GOT3 (cell line): ENCODE measurements around the gene RGSL1.

ENCODE experiments used
- DNase-seq: peaks from one replicate; lab custom pipeline; 2025; ENCODE audit warnings: mixed read lengths; lab: John Stamatoyannopoulos, UW

Gene RGSL1

GRCh38 chr1:182450087-182450486 is at the start of gene RGSL1:
Gene RGSL1, plus strand, starts transcription at chr1:182450146. Its CDS starts 20 bp downstream, at chr1:182450166.
- no peak for DNase-seq

GRCh38 chr1:182400567-182400966 is 49.4 kb upstream of the RGSL1 start, which contains the start of gene TEDDM1:
Gene TEDDM1, minus strand, starts transcription at chr1:182400667. Its CDS starts 182 bp downstream, at chr1:182400485.
- DNase-seq = no peak

- no peak for DNase-seq
These were observed 45.2 kb upstream of the RGSL1 start for GRCh38 chr1:182404781-182405180.

- no peak for DNase-seq
These were observed 44.4 kb upstream of the RGSL1 start for GRCh38 chr1:182405578-182405977.

- DNase-seq = no peak
These were observed 43.9 kb upstream of the RGSL1 start for GRCh38 chr1:182406012-182406411.

GRCh38 chr1:182407724-182408123 is 42.2 kb upstream of the RGSL1 start:
- DNase-seq = no peak

GRCh38 chr1:182408435-182409075 is 41.4 kb upstream of the RGSL1 start:
- DNase-seq = no peak

GRCh38 chr1:182410138-182410537 is 39.8 kb upstream of the RGSL1 start:
- no peak for DNase-seq

- no peak for DNase-seq
These were observed 39.2 kb upstream of the RGSL1 start for GRCh38 chr1:182410620-182411273.

- no peak for DNase-seq
These were observed 36.5 kb upstream of the RGSL1 start for GRCh38 chr1:182413486-182413885.

- DNase-seq = no peak
These were observed 36.0 kb upstream of the RGSL1 start for GRCh38 chr1:182413969-182414368.

- no peak for DNase-seq
These were observed 34.2 kb upstream of the RGSL1 start for GRCh38 chr1:182415789-182416188.

GRCh38 chr1:182426442-182427430 is 23.2 kb upstream of the RGSL1 start:
- no peak for DNase-seq

GRCh38 chr1:182428043-182428442 is 21.9 kb upstream of the RGSL1 start:
- DNase-seq = no peak

GRCh38 chr1:182430263-182431068 is 19.5 kb upstream of the RGSL1 start:
- no peak for DNase-seq

- no peak for DNase-seq
These were observed 18.7 kb upstream of the RGSL1 start for GRCh38 chr1:182431278-182431677.

- no peak for DNase-seq
These were observed 16.4 kb upstream of the RGSL1 start for GRCh38 chr1:182433580-182433979.

GRCh38 chr1:182438326-182438725 is 11.6 kb upstream of the RGSL1 start:
- DNase-seq = no peak

GRCh38 chr1:182441719-182442118 is 8.2 kb upstream of the RGSL1 start:
- DNase-seq = no peak

- DNase-seq = no peak
These were observed 7.6 kb upstream of the RGSL1 start for GRCh38 chr1:182442333-182442732.

GRCh38 chr1:182444497-182444896 is 5.4 kb upstream of the RGSL1 start:
- DNase-seq = no peak
